GM12892 (cell line): ENCODE measurements around the gene CALML3.

Experiments
- POLR2A ChIP-seq: IDR thresholded peaks from 2 replicates; pipeline ENCODE4 v1.6.1; 2011; ENCODE audit warnings: low read depth, low read length, control low read depth
- TAF1 ChIP-seq: IDR thresholded peaks from 2 replicates; pipeline ENCODE4 v1.6.1; 2011; ENCODE audit warnings: low read depth, mild to moderate bottlenecking, control low read depth, low read length, borderline replicate concordance

DNA sequence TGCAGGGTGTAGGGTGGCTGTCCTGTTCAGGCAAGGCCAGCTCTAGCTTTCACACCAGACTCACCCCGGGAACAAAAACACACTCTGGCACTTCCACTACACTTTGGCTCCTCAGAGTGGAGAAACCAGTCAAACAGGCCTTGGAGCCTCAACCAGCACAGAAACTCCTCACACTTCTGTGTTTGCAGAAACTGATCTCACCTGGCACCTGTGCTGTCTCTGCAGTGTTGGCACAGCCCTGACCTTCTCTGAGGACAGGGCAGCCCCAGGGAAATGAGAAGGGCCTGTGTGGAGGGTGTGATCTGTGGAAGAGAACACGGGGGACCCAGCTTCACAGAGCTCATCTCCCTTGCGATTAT lies 21.3 kb upstream of the CALML3 start:
- TF ChIP-seq POLR2A = no peak
- TF ChIP-seq TAF1 = no peak
